Femur (tissue), 1 donor: ENCODE measurements around the gene FAM174C.
"Not testable (repeated sequence)": the region's sequence is repeated elsewhere in the genome, so short reads cannot be mapped to it uniquely, and the experiment has no call there.

Experiments
- DNase-seq: peaks from one replicate; pipeline ENCODE4 v3.0.0-alpha.2; 2017

Gene FAM174C

GRCh38 chr19:1288226-1288612, 12.9 kb downstream of the FAM174C start:
- DNase-seq = no peak

DNA sequence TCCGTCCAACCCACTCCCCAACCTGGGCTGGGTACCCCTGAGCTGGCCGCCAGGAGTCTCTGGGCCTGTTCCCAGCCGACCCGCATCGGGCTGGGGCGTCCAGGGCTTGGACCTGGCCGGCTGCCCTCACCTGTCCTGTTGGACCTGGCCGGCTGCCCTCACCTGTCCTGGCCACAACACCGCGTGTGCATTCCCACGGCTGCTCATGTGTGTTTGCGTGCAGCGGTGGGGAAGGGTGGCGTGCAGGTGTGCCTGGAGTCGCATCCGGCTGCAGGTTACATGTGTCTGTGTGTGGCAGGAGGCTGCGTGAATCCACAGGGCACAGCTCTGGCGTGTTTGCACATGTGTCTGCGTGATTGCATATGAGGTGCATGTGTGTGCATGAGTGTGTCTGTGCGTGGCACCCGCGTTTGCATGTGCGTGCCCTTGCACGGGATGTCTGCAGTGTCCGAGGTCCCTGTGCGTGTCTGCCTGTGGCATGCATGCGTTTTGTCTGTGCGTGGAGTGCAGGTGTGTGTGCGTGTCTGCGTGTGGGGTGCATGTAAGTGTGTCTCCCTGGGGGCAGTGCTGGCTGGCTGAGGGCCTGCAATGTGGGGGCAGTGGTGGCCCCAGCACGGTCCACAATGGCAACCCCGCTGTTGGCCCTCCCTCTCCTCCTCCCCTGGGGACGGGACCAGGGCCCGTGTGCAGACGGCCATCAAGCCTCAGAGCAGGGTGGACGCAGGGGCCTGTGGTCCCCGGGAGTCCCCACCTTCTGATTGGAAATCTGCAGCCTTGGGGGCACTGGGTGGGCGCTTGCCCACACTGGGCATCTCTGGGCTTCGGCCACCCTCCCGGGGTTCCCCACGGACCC, 13.7 kb downstream of the FAM174C start:
- DNase-seq = no peak

DNA sequence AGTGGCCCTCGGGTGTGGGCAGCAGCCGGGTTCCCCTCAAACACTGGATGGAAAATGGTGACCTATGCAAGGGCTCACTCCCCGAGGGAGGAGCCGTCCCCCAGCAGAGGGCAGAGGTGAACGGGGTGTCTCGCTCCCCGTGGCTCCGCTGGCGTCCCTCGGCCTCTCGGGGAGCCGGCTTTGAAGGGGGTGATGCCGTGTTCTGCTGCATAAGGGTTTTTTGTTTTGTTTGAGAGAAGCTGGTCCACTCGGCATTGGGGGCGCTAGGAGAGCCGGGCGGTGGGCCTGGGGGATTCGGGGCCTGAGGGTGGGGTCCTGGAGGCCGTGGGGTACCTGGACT, 14.3 kb downstream of the FAM174C start:
- no peak for DNase-seq

DNA sequence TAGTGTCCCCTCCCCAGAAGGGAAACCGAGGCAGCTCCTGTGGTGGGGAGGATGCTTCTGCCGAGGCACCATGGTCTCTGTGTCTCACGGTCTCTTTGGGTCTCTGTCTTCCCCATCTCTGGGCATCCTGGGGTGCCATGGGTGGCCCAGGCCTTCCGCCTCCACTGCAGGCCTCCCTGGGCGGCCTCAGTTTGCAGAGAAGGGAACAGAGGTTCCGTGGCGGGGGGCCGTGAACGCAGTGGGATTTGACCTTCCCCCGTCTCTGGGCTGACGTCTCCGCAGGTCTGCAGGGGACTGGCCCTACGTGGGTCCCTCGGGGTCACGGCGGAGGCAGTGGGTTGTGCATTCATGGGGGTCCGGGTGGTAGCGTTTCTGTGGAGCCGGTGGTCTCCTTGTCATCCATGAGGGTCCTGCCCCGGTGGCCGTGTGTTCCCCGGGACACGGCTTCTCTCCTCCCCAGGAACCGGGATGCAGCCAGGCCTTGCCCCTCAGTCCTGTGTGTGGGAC, 14.9 kb downstream of the FAM174C start:
- no peak for DNase-seq

DNA sequence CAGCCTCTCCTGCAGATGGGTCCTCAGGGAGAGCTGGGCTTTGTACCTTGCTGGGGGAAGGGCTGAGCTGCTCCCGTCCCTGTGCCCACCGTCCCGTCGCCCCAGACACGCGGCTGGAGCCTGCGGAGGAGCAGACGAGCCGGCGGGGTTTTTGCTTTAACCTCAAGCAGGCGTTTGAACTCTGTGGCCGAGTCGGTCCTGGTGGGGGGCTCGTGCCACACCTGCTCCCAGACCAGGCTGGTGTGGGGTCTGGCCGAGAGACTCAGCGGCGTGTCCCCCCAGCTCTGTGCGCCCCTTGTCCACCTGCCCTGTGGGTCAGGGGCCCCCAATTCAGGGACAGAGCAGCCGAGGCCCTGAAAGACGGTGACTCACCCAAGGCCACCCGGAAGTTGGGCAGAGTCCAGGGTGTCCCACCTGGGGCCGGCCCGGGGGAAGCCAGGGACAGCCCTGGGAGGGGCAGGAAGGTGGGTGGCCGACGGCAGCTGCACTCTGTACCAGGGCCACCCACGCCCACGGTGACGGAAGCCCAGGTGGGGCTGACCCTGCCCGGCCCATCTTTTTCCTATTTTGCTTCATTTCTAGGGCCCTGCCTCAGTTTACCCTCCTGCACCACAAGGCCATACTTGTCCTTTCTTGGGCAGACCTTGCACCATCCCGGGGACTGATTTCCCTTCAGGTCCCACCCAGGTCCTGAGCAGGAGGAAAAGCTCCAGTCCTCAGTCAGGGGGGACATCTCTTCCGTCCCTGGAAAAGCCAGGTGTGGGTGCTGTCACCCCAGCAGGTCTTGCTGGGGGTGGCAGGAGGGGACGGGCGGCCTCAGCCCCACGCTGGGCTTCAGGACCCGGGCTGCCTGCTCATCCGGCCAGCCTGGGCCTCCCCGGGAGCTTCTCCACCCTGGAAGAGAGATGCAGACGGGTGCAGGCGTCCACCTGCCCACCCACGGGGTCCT, 15.6 kb downstream of the FAM174C start:
- DNase-seq = no peak

DNA sequence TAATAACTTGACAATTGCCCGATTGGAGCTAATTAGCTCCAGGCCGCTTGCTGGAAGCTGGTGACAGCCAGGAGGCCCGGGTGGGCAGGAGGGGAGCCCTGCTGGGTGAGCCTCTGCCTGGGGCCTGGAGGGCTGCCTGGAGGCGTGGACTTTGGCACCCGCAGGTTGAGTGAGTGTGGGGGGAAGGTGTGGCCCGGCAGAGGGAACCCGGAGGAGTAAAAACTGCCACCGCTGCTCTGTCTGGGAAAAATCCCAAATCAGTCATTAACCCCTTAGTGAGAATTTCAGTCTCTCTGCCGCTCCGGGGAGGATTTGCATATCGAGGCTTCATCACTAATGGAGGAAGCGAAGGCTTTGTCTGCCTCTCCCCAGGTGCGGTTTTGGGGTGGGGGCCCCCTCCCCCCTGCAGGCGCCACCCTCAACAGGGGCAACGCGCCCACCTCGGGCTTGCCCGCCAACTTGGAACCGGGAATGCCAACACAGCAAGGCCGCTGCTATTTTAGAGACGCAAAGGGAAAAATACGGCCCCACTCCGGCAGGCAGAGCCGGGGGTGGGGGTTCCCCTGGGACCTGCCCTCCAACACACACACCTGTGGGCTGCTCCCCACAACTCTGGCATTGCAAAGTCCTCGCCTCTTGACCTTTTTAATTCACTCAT, 16.6 kb downstream of the FAM174C start:
- no peak for DNase-seq

DNA sequence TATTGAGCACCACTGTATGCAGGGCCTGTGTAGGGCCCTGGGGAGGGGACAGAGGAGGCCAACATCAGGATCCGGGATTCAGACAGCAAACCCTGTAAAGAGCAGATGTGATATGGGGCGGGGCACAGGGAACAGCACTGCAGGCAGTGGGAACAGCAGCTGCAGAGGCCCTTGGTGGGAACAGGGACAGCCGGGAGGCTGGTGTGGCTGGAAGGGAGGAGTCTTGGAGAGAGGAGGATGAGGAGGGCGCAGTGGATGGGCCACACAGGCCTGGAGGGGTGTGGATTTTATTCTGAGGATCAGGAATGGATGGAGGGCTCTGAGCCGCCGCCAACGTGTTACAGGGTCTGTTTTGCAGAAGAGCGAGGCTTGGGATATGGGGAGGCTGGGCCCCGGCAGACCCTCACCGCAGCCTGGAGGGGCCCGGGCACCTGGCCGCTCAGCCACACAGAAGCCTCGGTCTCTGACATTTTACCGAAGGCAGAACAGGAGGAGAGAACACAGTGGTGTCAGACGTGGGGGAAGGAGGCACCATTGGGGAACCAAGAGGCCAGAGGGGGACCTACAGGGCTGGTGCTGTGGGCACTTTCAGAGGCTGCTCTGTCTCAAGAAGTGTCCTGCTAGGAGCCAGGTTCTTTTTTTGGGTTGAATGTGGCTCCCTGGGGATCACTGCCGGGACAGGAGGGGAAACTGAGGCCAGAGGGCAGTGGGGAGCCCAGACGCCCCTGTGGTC, 17.3 kb downstream of the FAM174C start:
- no peak for DNase-seq

- DNase-seq = no peak
Observed at GRCh38 chr19:1293782-1294604, 18.7 kb downstream of the FAM174C start.

DNA sequence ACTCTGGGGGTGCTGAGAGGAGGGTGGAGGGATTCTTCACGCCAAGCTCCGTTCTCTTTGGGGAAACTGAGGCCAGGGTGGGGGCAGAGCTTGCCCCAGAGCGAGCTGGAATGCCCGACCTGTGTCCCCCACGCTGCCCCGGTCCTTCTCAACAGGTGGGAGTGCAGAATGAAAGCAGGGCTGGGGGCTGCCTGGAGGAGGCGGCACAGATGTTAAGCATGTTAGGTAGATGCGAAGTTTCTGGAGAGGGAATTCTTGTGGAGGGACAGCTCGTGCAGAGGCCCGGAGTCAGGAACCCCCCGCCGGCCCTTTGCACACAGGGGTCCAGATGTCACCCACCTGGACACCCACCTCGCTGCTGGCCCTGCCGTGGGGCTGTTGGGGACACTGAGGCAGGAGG, 19.4 kb downstream of the FAM174C start:
- no peak for DNase-seq

GRCh38 chr19:1295169-1296012, 20.1 kb downstream of the FAM174C start:
- no peak for DNase-seq

DNA sequence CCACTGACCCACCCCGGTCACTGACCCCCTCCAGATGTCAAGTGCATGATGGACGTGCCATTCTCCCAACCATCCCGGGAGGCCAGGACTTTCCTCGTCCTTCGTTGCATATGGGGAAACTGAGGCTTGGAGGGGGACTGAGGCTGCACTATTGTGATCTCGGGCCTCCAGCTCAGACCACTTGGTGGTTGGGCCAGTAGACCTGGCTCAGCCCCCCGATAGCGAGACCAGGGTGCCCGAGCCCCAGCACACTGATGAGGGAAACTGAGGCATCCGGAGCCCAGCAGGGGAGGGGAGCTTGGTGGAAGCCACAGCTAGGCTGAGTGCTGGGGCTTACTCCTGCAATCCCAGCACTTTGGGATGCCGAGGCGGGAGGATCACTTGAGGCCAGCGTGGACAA, 20.7 kb downstream of the FAM174C start:
- no peak for DNase-seq

- DNase-seq = no peak
Observed at GRCh38 chr19:1296575-1297271, 21.4 kb downstream of the FAM174C start.

DNA sequence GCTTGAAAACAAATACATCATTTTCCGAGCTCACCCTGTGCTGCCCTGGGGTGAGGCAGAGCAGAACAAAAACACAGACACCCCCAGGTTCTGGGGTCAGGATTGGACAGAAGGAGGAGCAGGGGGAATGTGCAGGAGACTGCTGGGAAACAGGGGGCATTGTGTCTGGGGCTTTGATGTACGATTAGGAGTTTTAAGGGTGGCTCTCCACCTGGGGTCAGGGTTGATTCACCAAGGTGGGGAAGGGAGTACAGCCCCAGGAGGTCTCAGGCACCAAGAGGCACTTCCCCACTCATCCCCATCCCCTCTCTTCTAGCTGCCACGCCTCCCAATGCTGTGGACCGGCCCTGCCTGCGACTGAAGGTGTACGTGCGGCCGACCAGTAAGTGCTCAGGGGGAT, 22.9 kb downstream of the FAM174C start:
- no peak for DNase-seq

- no peak for DNase-seq
Observed at GRCh38 chr19:1299801-1300200, 24.5 kb downstream of the FAM174C start.

DNA sequence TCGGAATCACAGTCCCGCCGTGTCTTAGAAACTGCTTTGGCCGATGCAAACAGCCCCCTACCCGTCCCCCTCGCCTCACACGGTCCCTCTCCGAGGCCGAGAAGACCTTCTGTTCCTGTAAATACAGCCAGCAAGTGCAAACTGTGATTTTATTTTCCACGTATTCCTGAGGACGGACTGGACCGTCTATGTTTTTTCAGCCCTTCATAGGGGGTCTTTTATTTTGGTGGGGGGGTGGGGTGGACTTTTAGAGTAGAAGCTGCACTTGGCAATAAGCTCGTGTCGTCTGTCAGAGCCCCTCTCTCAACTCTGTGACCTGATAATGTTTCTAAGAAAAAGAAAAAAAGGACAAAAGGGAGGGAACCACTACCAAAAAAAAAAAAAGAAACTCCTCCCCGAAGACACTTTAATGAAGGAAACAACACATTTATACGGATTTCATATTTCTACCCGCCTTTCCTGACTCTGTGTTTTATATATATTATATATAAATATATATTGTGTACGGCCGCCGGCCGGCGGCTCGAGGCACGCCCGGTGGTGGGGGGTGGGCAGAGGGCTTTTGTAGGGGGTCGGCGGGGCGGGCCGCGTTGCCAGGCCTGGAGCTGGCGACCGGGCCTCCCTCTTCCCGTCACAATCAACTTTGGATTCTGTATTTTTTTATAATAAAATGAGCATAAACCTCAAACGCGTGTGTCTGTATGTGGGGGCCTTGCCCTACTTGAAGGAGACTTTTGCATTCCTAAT, 25.6 kb downstream of the FAM174C start:
- DNase-seq = no peak

DNA sequence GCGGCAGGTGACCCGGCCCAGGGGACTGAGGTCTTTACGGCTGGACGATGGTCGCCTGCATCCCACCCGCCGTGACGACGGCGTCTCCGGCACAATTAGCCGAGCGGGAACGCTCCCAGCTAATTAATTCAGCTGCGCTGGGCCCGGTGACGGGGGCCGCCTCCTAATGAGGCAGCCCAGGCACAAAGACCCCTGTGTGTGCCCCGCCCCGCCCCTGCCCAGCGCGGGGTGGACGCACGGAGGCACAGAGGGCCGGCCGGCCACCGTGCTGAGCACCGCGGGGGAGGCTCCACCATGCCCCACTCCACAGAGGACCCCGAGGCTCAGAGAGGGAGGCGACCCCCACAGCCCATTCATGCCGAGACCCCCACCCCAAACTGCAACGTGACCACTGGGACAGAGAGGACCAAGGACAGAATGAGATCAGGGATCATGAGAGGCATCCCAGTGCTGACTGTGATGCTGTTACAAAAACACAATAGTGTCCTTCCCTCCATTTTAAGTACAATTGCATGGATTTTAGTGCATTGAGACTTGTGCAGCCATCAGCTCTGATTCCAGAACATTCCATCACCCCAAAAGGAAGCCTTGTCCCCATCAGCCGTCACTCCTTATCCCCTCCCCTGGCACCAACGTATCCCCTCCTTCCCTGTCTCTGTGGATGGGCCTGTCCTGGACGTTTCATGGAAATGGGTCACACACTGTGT, 27.4 kb downstream of the FAM174C start:
- no peak for DNase-seq

GRCh38 chr19:1304197-1304924, 29.0 kb downstream of the FAM174C start:
- no peak for DNase-seq

DNA sequence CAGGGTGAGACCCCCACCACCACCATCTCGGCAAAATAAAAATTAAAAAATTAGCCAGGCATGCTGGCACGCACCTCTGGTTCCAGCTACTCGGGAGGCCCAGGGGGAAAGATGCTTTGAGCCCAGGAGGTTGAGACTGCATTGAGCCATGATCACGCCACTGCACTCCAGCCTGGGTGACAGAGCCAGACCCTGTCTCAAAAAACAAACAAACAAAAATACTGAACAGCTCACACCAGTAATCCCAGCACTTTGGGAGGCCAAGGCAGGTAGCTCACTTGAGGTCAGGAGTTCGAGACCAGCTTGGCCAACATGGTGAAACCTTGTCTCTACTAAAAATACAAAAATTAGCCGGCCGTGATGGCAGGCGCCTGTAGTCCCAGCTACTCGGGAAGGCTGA, 30.0 kb downstream of the FAM174C start:
- DNase-seq = not testable (repeated sequence)
